Measurements from ENCODE around the gene DHRS11.
"Not testable (repeated sequence)": the region's sequence is repeated elsewhere in the genome, so short reads cannot be mapped to it uniquely, and the experiment has no call there.

The DHRS11 gene

GRCh38 chr17:36601303-36602029 lies 9.8 kb downstream of the DHRS11 start, which contains the start of gene MRM1:
TSS of gene MRM1 (plus strand) at chr17:36601583. CDS start at chr17:36601811, 228 bp downstream.
- peak; percentile 40 for TF ChIP-seq CTCF (conservative IDR thresholded peaks at IDR 0.05)
- H3K27ac ChIP-seq, result peak within 1 kb of the TSS; percentile 88

GRCh38 chr17:36602030-36602748 lies 10.5 kb downstream of the DHRS11 start:
- H3K27ac ChIP-seq, result peak overlapping the region; percentile 88
- no peak for TF ChIP-seq CTCF (conservative IDR thresholded peaks at IDR 0.05)

- H3K27ac ChIP-seq, result peak overlapping the region; percentile 88
Observed at GRCh38 chr17:36602924-36603384, 11.3 kb downstream of the DHRS11 start.

GRCh38 chr17:36605028-36605427 lies 13.3 kb downstream of the DHRS11 start:
- not testable (repeated sequence) for H3K27ac ChIP-seq

More at GRCh38 chr17:36602924-36603384, 11.3 kb downstream of the DHRS11 start:
- peak; percentile 97 for TF ChIP-seq CTCF (conservative IDR thresholded peaks at IDR 0.05)

- peak overlapping the region; percentile 25 for H3K27ac ChIP-seq
- TF ChIP-seq CTCF (conservative IDR thresholded peaks at IDR 0.05), result no peak
Observed at GRCh38 chr17:36608280-36608679, 16.6 kb downstream of the DHRS11 start.

- TF ChIP-seq CTCF (conservative IDR thresholded peaks at IDR 0.05), result peak; percentile 81
- H3K27ac ChIP-seq, result peak overlapping the region; percentile 25
Observed at GRCh38 chr17:36608794-36609497, 17.3 kb downstream of the DHRS11 start.

GRCh38 chr17:36609498-36609862 lies 17.8 kb downstream of the DHRS11 start:
- no peak overlapping the region for H3K27ac ChIP-seq
- no peak for TF ChIP-seq CTCF (conservative IDR thresholded peaks at IDR 0.05)

Measured in VCaP (cell line).